GM12878 (cell line): Measurements from ENCODE around the gene LTC4S. TPM values are rescaled to one million over a fixed set of nuclear protein-coding genes. Genes with fewer than 3 reads are reported as not detected.
A peak's percentile ranks its signal among the peaks of the same experiment; 100 is the strongest.

Experiments
- ATAC-seq: fragments of 200-7000 bp; cut with Tn5 transposase; 3 replicates; pipeline ENCODE4 v1.9.1; 2020; ENCODE audit warnings: mild to moderate bottlenecking, moderate library complexity
- BruUV-seq: library from RNA; stranded (reverse); fragments of 400-500 nt; replicated peaks from 2 replicates; lab custom pipeline; 2021; lab: Mats Ljungman, UMichigan
- CTCF ChIA-PET: fragments of 300-600 bp; sonication (Branson Sonifier 250); formaldehyde crosslinking; extraction: SDS; loops from one replicate; lab custom pipeline; 2021; ENCODE audit warnings: inconsistent platforms; lab: Yijun Ruan, JAX
- POLR2A ChIA-PET: fragments of 350-600 bp; formaldehyde crosslinking; extraction: SDS; loops from one replicate; lab custom pipeline; 2021; ENCODE audit warnings: inconsistent platforms; lab: Charles Lee
- RAD21 ChIA-PET: fragments of 300-600 bp; sonication (Branson Sonifier 250); formaldehyde crosslinking; loops from one replicate; lab custom pipeline; 2023; ENCODE audit warnings: antibody characterized with exemption; ENCODE audit not compliant: unreplicated experiment; lab: Charles Lee
- SMC1A ChIA-PET: fragments of 300-600 bp; sonication (Branson Sonifier 250); formaldehyde crosslinking; loops from one replicate; lab custom pipeline; 2023; ENCODE audit not compliant: unreplicated experiment, uncharacterized antibody; lab: Charles Lee
- DNase-seq: peaks from one replicate; pipeline ENCODE4 v3.0.0-alpha.2; 2011; ENCODE audit warnings: low read depth, low spot score
- FAIRE-seq: peaks from 3 replicates; lab custom pipeline; 2011; peaks lifted over from hg19 to GRCh38; lab: Jason Lieb, UNC
- H2AFZ ChIP-seq: 2 replicates; pipeline ENCODE4 v1.6.0; 2011; ENCODE audit warnings: low read depth, low read length, control low read depth; ENCODE audit not compliant: control insufficient read depth
- H3K27ac ChIP-seq: 2 replicates; pipeline ENCODE4 v1.5.1; 2011; ENCODE audit warnings: control low read depth; ENCODE audit not compliant: control insufficient read depth, insufficient read depth
- H3K27me3 ChIP-seq, 2 experiments: replicated peaks in 1 of 2; 2 replicates each; pipeline versions ENCODE4 v1.6.0 to v1.6.1; 2011; ENCODE audit warnings: low read length in 1 of 2; ENCODE audit not compliant: control insufficient read depth in 2 of 2, insufficient read depth in 2 of 2
- H3K36me3 ChIP-seq, 2 experiments: 2 replicates each; pipeline ENCODE4 v1.5.1; 2011; ENCODE audit warnings: low read length in 1 of 2; ENCODE audit not compliant: control insufficient read depth in 2 of 2, insufficient read depth in 2 of 2
- H3K4me1 ChIP-seq: 2 replicates; pipeline ENCODE4 v1.6.1; 2011; ENCODE audit warnings: mild to moderate bottlenecking, low read length, moderate library complexity, mixed read lengths; ENCODE audit not compliant: control insufficient read depth, insufficient read depth
- H3K4me2 ChIP-seq: 2 replicates; pipeline ENCODE4 v1.6.0; 2011; ENCODE audit warnings: control low read depth; ENCODE audit not compliant: control insufficient read depth, insufficient read depth
- H3K4me3 ChIP-seq: fragments of 200-600 bp; sonication (generic); 2 replicates; pipeline ENCODE4 v1.5.1; 2016
- H3K79me2 ChIP-seq: 2 replicates; pipeline ENCODE4 v1.6.0; 2011; ENCODE audit warnings: low read length; ENCODE audit not compliant: control insufficient read depth, insufficient read depth
- H3K9ac ChIP-seq: 2 replicates; pipeline ENCODE4 v1.8.0; 2011; ENCODE audit warnings: low read length, control low read depth, mixed read lengths; ENCODE audit not compliant: control insufficient read depth, insufficient read depth
- H3K9me3 ChIP-seq: replicated peaks from 3 replicates; pipeline ENCODE4 v1.5.1; 2011; ENCODE audit warnings: mild to moderate bottlenecking, low read length; ENCODE audit not compliant: control insufficient read depth, insufficient read depth
- H4K20me1 ChIP-seq: 2 replicates; pipeline ENCODE4 v1.6.0; 2011; ENCODE audit not compliant: control insufficient read depth, insufficient read depth
- BHLHE40 ChIP-seq, 2 experiments: fragments of 450-650 bp in 1 of 2; IDR thresholded peaks; 2 replicates each; pipeline ENCODE4 v1.6.1; 2011 to 2017; ENCODE audit warnings: low read depth in 2 of 2, borderline replicate concordance in 1 of 2, improper control_type of control experiment in 1 of 2, low read length in 1 of 2, mild to moderate bottlenecking in 1 of 2
- CTCF ChIP-seq, 3 experiments: IDR thresholded peaks in 2 of 3; conservative IDR thresholded peaks in 1 of 3; 2 replicates each; pipeline ENCODE4 v1.5.1; 2011; ENCODE audit warnings: low read depth in 3 of 3, low read length in 3 of 3, mild to moderate bottlenecking in 3 of 3, control low read depth in 2 of 3, moderate library complexity in 2 of 3, inconsistent platforms in 1 of 3, mixed read lengths in 1 of 3; ENCODE audit not compliant: control insufficient read depth in 2 of 3, insufficient read depth in 1 of 3; ENCODE audit errors: extremely low read depth in 1 of 3
- EED ChIP-seq: sonication (generic); IDR thresholded peaks from 2 replicates; pipeline ENCODE4 v1.6.1; 2016; ENCODE audit warnings: antibody characterized with exemption, low read depth
- IRF4 ChIP-seq: IDR thresholded peaks from 2 replicates; pipeline ENCODE4 v1.6.1; 2011; ENCODE audit warnings: low read depth, low read length
- JUNB ChIP-seq: IDR thresholded peaks from 2 replicates; pipeline ENCODE4 v1.6.1; 2016; ENCODE audit warnings: antibody characterized with exemption, mild to moderate bottlenecking
- MEF2A ChIP-seq: IDR thresholded peaks from 2 replicates; pipeline ENCODE4 v1.6.1; 2011; ENCODE audit warnings: low read depth, mild to moderate bottlenecking, low read length, moderate library complexity; ENCODE audit not compliant: insufficient read depth
- MXI1 ChIP-seq: fragments of 150-350 bp; IDR thresholded peaks from 2 replicates; pipeline ENCODE4 v1.6.1; 2011; ENCODE audit warnings: low read depth, mild to moderate bottlenecking, inconsistent platforms, low read length, improper control_type of control experiment
- POLR2A ChIP-seq: IDR thresholded peaks from 2 replicates; pipeline ENCODE4 v1.6.1; 2011; ENCODE audit warnings: low read depth, mild to moderate bottlenecking, low read length
- POU2F2 ChIP-seq: IDR thresholded peaks from 3 replicates; pipeline ENCODE4 v1.6.1; 2011; ENCODE audit warnings: low read depth, mild to moderate bottlenecking, low read length, borderline replicate concordance
- RAD51 ChIP-seq: fragments of 450-650 bp; IDR thresholded peaks from 2 replicates; pipeline ENCODE4 v1.6.1; 2016; ENCODE audit warnings: moderate library complexity, mild to moderate bottlenecking, inconsistent platforms
- SUPT20H ChIP-seq: IDR thresholded peaks from 2 replicates; pipeline ENCODE4 v1.6.1; 2011; ENCODE audit warnings: low read depth, mild to moderate bottlenecking, low read length, moderate library complexity, borderline replicate concordance; ENCODE audit not compliant: control insufficient read depth
- TCF3 ChIP-seq: IDR thresholded peaks from 2 replicates; pipeline ENCODE4 v1.6.1; 2012; ENCODE audit warnings: low read depth, mild to moderate bottlenecking, low read length, borderline replicate concordance; ENCODE audit not compliant: insufficient read depth
- ZBTB40 ChIP-seq: fragments of 450-650 bp; IDR thresholded peaks from 2 replicates; pipeline ENCODE4 v1.6.1; 2016; ENCODE audit warnings: mild to moderate bottlenecking, moderate library complexity, borderline replicate concordance
- ZNF207 ChIP-seq: fragments of 450-650 bp; IDR thresholded peaks from 2 replicates; pipeline ENCODE4 v1.6.1; 2014; ENCODE audit warnings: antibody characterized with exemption, mild to moderate bottlenecking, borderline replicate concordance
- ZNF24 ChIP-seq: fragments of 450-650 bp; IDR thresholded peaks from 2 replicates; pipeline ENCODE4 v1.6.1; 2017; ENCODE audit warnings: antibody characterized with exemption, mild to moderate bottlenecking
- WGBS: methylation state at CpG from one replicate; pipeline ENCODE4 v1.1.6; 2016; ENCODE audit warnings: low lambda C conversion rate; ENCODE audit not compliant: insufficient replicate concordance, insufficient coverage; ENCODE audit errors: missing lambda C conversion rate; 5-methylcytosine and 5-hydroxymethylcytosine counted together
- in situ Hi-C: fragments of 300-500 bp; cut with MboI; formaldehyde crosslinking; loops from 9 replicates; pipeline ENCODE4 v1.14.3; 2018; ENCODE audit warnings: mixed read lengths
- intact Hi-C: fragments of 100-400 bp; cut with micrococcal nuclease; formaldehyde crosslinking; loops from one replicate; pipeline ENCODE4 v1.14.2; 2022; ENCODE audit not compliant: unreplicated experiment
- polyA plus RNA-seq, 11 experiments: library from polyadenylated mRNA; depleted of rRNA in 4 of 11; unstranded in 6 of 11; stranded (reverse) in 5 of 11; fragments of >200 nt; fragmentation: Nextera tagmentation in 4 of 11; fragmentation: Illumina TruSeq in 1 of 11; extraction: Ambion mirVana in 4 of 11; extraction: Trizol in 1 of 11; gene quantifications; 1 replicate in 1 of 11; 2 replicates in 10 of 11; pipeline versions ENCODE4 v1.2.1 to v1.2.3, GENCODE V29; 2011 to 2016; ENCODE audit warnings: inconsistent platforms in 2 of 11, missing spikeins in 2 of 11, low read depth in 1 of 11
- total RNA-seq, 4 experiments: library from RNA; depleted of rRNA in 3 of 4; stranded (reverse); fragments of >200 nt in 3 of 4; fragmentation: Illumina TruSeq in 1 of 4; extraction: Trizol in 1 of 4; gene quantifications; 2 replicates each; pipeline versions ENCODE4 v1.2.1 to v1.2.3, GENCODE V29; 2013 to 2021

Gene LTC4S
- total and polyA plus RNA-seq, 10 of the 15 experiments (the other 5 are each of a cell fraction or from before 2014, with no cell fraction given): 0.78 to 3.6 (median 1.8) TPM; not detected in 5

- H3K4me2 ChIP-seq: peak overlapping the region; percentile 7; the same call in 1 of the 2 replicates
- no peak overlapping the region for H3K9ac ChIP-seq
- H3K27ac ChIP-seq: no peak overlapping the region
- peaks cover 16% of the 10 kb centered on the region for H3K4me1 ChIP-seq
- SMC1A ChIA-PET: interaction anchor here (0.6 to 1.6 kb wide), 7 partner anchors 18 to 174 kb away, joined by 3 to 9 read pairs (median 5); partner anchors contain the start of genes MRNIP and SQSTM1
- CTCF ChIA-PET: interaction anchor here (0.5 to 3.2 kb wide), 29 partner anchors 10 to 375 kb away, joined by 3 to 19 read pairs (median 4); partner anchors contain the start of genes MRNIP and SQSTM1
- FAIRE-seq (no peak), ATAC-seq (peak; percentile 65), DNase-seq (no peak)
- H3K79me2 ChIP-seq: peaks cover 26% of the 10 kb centered on the region
- H4K20me1 ChIP-seq: no peaks in the 10 kb centered on the region
- POLR2A ChIA-PET: interaction anchor here (0.6 to 1.0 kb wide), 3 partner anchors 19 to 89 kb away, joined by 3 to 6 read pairs (median 4); partner anchors contain the start of gene SQSTM1
- no TSS peak for BruUV-seq
- RAD21 ChIA-PET: interaction anchor here (0.7 to 1.7 kb wide), 9 partner anchors 10 to 169 kb away, joined by 3 to 6 read pairs (median 3); no protein-coding TSS in a partner anchor
- H2AFZ ChIP-seq: no peak overlapping the region
- H3K36me3 ChIP-seq: peaks cover 0 to 13% of the 10 kb centered on the region in 2 experiments; a peak in 2 of 4 replicates
- H3K4me3 ChIP-seq: no peak overlapping the region
- no peaks in the 10 kb centered on the region for H3K27me3 ChIP-seq
- no peaks in the 10 kb centered on the region for H3K9me3 ChIP-seq
- WGBS: 61% methylated on average over 50 of the region's 67 CpGs
- intact Hi-C loops (loop anchor here (1.0 to 2.0 kb wide), 2 partner anchors 174 to 289 kb away; no protein-coding TSS in a partner anchor), in situ Hi-C loops (loop anchor here (5.0 to 25.0 kb wide), 2 partner anchors 111 to 1011 kb away; partner anchors contain the start of gene MGAT1)
- TF ChIP-seq IRF4 (no peak), ZNF207 (0 out of 2 replicates have a peak, but pooled peaks have one; percentile 50), CTCF (IDR thresholded peaks at IDR 0.05 in 2 of 3, conservative IDR thresholded peaks at IDR 0.05 in 1 of 3; ENCODE audit: control insufficient read depth in 2 of 3, extremely low read depth in 1 of 3, insufficient read depth in 1 of 3, low read depth in 3 of 3, low read length in 3 of 3) (peak; percentile 82 to 91 (median 87); a peak in 5 of 6 replicates), MEF2A (0 out of 2 replicates have a peak, but pooled peaks have one; percentile 17), SUPT20H (no peak), MXI1 (peak; percentile 35; the same call in 1 of the 2 replicates), ZBTB40 (no peak), JUNB (no peak), POU2F2 (peak; percentile 17; the same call in 1 of the 3 replicates), POLR2A (peak; percentile 32; the same call in 1 of the 2 replicates), RAD51 (peak; percentile 72), ZNF24 (peak; percentile 31; the same call in 1 of the 2 replicates), BHLHE40 (IDR thresholded peaks at IDR 0.05; ENCODE audit: borderline replicate concordance in 1 of 2, low read depth in 2 of 2, low read length in 1 of 2) (peak; percentile 69 to 82; a peak in 3 of 4 replicates), TCF3 (0 out of 2 replicates have a peak, but pooled peaks have one; percentile 48), EED (no peak)
Measured at GRCh38 chr5:179801304-179802206, 7.8 kb downstream of the LTC4S start.
